Measurements from ENCODE around the gene RDH5.

RDH5 gene

GRCh38 chr12:55696796-55697462 lies 23.3 kb upstream of the RDH5 start:
- DNase-seq, result no peak

GRCh38 chr12:55697686-55698085 lies 22.5 kb upstream of the RDH5 start:
- no peak for DNase-seq

DNA sequence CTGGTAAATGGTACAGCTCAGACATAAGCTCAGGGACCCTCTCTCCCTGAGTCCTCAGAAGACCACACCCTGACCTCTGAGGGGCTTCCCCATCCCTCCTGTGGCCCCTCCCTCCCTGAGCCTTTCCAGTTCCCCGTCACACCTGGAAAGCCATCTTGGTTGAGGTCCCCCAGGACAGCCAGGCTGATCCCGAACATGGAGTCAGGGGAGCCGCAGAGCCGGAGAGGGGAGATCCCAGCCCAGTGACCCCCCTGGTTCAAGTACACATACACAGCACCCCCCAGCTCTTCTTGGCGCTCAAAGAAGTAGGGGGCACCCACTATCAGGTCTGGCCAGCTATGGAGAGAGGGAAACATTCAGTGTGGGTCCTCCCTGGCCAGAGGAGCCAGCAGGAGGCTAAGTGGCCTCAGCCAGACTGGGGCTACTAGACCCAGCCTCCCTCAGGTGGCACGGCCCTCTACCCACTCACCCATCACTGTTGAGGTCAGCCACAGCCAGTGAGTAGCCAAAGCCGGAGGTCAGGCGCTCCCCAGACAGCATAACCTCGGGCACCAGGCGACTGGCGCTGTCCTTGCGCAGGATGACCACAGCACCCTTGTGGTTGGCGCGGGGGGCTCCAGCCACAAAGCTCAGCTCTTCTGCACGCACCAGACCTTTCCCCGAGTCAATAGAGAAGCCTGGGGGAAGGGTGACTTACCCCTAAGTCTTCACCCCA lies 21.8 kb upstream of the RDH5 start:
- DNase-seq, result no peak

DNA sequence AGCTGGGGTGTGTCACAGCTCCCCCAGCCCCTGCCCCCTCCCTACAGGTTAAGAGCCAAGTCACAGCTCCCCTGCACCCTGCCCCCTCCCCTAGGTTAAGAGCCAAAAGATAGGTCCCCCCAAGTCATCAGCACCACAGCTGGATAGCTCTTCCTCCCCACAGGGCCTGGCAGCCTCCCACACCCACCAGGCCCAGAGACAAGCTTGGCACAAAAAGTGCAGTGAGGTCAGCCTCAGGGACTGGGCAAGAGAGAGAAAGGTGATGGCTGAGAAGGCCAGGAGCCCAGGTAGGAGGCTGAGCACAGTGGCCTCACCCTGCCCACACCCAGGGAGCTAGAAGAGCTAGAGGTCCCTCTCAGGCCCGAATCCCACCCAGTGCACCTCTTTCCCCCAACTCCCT lies 21.2 kb upstream of the RDH5 start:
- DNase-seq, result no peak

GRCh38 chr12:55699471-55700055 lies 20.6 kb upstream of the RDH5 start:
- DNase-seq, result no peak

GRCh38 chr12:55700255-55701018 lies 19.8 kb upstream of the RDH5 start:
- DNase-seq, result no peak

- DNase-seq, result no peak
Observed at GRCh38 chr12:55702861-55703260, 17.3 kb upstream of the RDH5 start.

DNA sequence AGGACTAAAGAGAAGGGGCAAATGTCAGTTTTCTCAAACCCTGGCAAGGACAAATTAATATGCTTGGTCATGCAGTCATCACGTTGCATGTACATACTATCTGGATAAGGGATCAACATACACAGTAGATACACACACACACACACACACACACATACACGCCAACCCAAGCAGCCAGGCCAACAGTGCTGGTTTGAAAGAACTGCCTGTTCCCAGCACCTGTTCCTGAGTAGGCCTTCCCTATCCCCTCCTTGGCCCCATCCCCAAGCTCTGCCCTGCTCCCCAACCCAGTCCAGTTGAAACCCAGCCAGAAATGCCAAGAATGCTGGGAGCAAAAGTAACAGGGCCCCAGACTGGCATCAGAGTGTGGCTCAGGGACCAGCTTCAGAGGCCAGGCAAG lies 16.9 kb upstream of the RDH5 start:
- no peak for DNase-seq

- DNase-seq, result no peak
Observed at GRCh38 chr12:55703901-55704761, 16.1 kb upstream of the RDH5 start.

DNA sequence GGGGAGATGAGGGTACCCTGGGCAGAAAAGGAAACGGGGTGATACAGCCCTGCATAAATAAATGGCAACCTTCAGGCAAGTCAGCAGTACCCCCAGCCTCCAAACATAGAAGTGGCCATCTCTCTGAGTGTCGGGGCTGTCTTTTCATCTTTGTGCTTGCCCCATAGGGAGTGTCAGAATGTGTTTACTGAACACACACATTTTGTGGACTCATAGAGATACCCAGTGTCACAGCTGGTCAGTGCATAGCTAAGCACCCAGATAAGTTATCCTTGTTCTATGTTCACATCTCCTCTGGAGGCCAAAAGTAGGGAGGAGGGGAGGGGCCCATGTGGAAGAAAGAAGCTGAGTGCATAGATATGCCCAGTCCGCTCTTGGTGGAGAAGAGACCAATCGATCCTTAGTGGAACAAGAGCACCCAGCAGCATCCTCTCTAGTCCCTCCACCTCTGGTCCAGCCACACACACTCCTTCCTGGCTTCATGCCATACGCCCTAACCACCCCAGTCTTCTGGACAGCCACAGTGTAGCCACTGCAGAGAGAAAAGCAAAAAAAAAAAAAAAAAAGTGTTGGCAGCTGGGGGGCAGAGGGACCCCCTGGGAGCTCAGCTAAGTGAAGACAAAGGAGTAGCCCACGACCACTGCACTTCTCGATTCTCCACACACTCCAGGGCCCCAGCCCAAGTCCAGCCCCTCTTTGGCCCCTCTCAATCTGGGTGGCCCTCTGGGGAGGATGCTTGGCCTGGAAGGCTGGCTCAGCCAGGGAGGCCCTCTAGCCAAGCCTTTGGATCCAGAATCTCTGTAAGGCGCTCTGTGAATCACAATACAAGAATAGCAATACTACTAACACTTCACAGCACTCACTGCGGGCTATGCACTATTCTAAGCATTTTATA lies 15.1 kb upstream of the RDH5 start:
- no peak for DNase-seq

GRCh38 chr12:55705782-55706402 lies 14.3 kb upstream of the RDH5 start:
- DNase-seq, result no peak

DNA sequence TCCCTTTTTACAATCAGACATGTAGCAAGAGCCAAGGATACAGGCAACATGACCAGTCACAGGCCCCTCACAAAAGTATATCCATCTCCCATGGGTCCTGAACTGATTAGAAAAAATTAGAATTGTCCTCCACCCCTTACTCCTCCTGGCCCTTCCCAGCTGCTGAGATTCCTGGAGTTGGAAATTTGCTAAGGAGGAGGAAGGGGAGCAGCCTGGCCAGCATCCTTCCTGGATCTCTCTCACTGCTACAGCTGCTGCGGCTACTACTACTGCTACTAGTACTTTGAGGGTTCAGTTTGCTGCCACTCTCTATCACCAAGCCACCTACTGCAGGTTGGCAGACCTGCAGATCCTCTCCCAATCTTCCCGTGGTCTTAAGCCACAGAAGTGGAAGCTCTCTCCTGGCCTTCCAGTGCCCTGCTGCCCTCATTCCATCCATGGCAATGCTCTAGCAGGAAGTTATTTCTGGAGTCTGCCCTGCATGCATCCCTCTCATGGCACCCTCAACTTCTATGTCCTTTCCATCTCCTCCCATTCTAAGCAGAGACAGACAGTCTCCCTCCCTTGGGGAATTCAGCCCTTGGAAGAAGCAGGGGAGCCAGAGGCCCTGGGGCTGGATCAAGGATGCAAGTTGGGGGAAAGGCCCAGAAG lies 13.5 kb upstream of the RDH5 start:
- DNase-seq, result no peak

- DNase-seq, result no peak
Observed at GRCh38 chr12:55707219-55707671, 12.9 kb upstream of the RDH5 start.

- DNase-seq, result no peak
Observed at GRCh38 chr12:55707841-55708694, 12.1 kb upstream of the RDH5 start, which contains the start of gene ITGA7. Gene ITGA7, minus strand, starts transcription at chr12:55707904. Its CDS starts 222 bp downstream, at chr12:55707682.

DNA sequence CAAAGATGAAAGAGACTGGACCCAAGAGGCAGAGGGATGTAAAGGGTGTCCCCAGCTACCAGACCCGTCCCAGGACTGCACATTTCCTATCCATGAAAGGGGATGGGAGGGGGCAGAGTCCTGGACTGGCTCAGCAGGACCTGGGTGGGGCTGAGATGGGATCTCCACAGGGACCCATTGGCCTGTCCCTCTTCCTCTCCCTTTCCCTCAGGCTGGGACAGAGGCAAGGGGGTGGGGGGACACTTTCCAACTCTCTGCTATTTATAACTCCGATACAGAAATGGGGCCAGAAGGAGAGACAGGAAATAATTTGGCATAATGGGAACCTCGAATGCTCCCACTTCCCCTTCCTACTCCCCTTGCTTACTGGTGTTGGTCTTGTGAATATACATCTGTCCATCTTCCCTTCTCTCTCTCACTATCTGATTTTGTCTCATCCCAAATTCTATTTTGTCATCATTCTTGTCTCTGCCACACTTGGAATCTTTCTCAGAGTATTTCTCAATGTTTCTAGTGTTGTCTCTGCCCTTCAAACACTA lies 11.4 kb upstream of the RDH5 start:
- no peak for DNase-seq

DNA sequence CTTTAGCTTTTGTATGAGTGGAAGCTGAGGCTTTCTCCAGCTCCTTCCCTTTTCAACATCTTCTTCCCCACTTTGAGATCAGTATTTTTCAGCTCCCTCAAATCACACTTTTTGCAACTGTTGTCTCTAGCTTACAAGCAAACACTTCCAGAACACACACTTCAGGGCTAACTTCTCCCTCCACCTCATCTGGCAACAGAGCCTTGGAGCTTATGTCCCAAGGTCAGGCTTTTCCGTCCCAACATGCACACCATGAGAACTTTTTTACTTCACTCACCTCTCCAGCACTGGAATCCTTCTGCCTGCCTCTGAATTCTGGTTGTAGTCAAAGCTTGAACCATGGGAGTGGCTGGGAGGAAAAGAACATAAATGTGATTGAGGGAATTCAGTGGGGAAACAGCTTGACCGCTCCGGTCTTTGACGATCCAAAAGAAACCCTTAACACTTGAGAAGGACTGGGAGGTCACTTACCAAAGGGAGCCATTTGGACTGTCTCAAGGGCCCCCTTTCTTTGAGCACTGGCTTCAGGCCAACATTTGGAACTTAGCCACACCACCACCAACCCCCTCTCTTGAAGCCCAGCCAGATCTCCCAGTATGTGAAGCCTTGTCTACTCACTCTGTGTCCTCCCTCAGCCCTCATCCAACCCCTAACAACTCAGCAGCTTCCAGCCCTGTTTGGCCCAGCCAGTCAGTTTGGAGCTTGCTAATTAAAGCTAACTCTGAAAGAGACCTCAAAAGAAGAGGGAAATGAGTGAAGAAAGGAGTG lies 8.2 kb upstream of the RDH5 start:
- no peak for DNase-seq

- DNase-seq, result no peak
Observed at GRCh38 chr12:55712700-55713415, 7.3 kb upstream of the RDH5 start.
